Endothelial cell of umbilical vein (primary cell): ENCODE measurements around the gene FLRT3. TPM values are rescaled to one million over a fixed set of nuclear protein-coding genes. Genes with fewer than 3 reads are reported as not detected.

Experiments used
- polyA plus RNA-seq, 4 experiments: library from polyadenylated mRNA; depleted of rRNA in 3 of 4; stranded (reverse) in 3 of 4; unstranded in 1 of 4; fragments of >200 nt; gene quantifications; 2 replicates each; pipeline versions ENCODE4 v1.2.1 to v1.2.3, GENCODE V29; 2011 to 2012; ENCODE audit warnings: missing spikeins in 1 of 4
- small RNA-seq: library from RNA; depleted of rRNA; stranded (forward); fragments of <200 nt; gene quantifications from one replicate; pipeline ENCODE3, GENCODE V24; 2012; ENCODE audit warnings: low replicate concordance, low read depth; ENCODE audit not compliant: insufficient read depth, insufficient read length
- total RNA-seq: library from RNA; stranded (reverse); gene quantifications from 2 replicates; pipeline ENCODE4 v1.2.3, GENCODE V29; 2021

FLRT3 gene
- total and polyA plus RNA-seq, 2 donors (not counting 3 experiments of a cell fraction or from before 2014, with no cell fraction given) = 0.06 to 0.13 TPM

Small RNA genes lying within 50 kb of the gene (small RNA-seq; reads per million reads assigned to genes)
- gene RNU6-228P = 3.7 reads per million, percentile 26 among the genes with 10 or more reads in this experiment
